HEK293T (cell line): Measurements from ENCODE around the gene RUFY4.

ENCODE experiments used
- ELF4 ChIP-seq: fragments of 450-650 bp; IDR thresholded peaks from 2 replicates; pipeline ENCODE4 v1.6.1; 2017; ENCODE audit warnings: antibody characterized with exemption
- FOXM1 ChIP-seq: fragments of 450-650 bp; IDR thresholded peaks from 2 replicates; pipeline ENCODE4 v1.6.1; 2017; ENCODE audit warnings: mild to moderate bottlenecking, borderline replicate concordance
- LEF1 ChIP-seq: fragments of 450-650 bp; IDR thresholded peaks from 2 replicates; pipeline ENCODE4 v1.6.1; 2017; ENCODE audit warnings: mild to moderate bottlenecking, borderline replicate concordance
- SP1 ChIP-seq: fragments of 450-650 bp; IDR thresholded peaks from 2 replicates; pipeline ENCODE4 v1.6.1; 2017
- ZNF384 ChIP-seq: fragments of 450-650 bp; IDR thresholded peaks from 2 replicates; pipeline ENCODE4 v1.6.1; 2016
- TF ChIP-seq, protein P1 (sequence below): fragments of 450-650 bp; IDR thresholded peaks from 2 replicates; pipeline ENCODE4 v1.6.1; 2016

DNA sequence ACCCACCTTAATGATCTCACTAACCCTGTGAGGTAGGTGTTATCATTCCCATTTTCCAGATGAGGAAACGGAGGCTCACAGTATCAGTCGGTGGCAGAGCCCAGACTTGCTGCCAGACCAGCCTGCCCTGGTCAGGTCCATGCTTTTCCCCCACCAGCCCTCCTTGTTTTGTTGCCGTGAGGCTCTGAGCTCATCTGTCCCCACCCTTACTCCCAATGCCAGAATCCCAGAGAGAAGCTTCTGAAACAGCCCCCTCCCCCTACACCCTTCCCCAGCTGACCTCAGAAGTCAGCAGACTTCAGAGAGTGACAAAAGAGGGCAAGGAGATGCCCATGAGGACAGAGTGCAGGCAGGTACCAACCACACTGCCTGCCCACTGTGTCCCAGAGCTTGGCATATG, 45.4 kb upstream of the RUFY4 start:
- TF ChIP-seq ELF4: no peak
- no peak for TF ChIP-seq ZNF384
- TF ChIP-seq LEF1: no peak
- TF ChIP-seq, protein P1, sequence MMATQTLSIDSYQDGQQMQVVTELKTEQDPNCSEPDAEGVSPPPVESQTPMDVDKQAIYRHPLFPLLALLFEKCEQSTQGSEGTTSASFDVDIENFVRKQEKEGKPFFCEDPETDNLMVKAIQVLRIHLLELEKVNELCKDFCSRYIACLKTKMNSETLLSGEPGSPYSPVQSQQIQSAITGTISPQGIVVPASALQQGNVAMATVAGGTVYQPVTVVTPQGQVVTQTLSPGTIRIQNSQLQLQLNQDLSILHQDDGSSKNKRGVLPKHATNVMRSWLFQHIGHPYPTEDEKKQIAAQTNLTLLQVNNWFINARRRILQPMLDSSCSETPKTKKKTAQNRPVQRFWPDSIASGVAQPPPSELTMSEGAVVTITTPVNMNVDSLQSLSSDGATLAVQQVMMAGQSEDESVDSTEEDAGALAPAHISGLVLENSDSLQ: no peak
- TF ChIP-seq FOXM1: no peak
- no peak for TF ChIP-seq SP1
